Right lobe of liver (tissue), 4 donors: ENCODE results near the gene PTPRR.

Experiments
- CTCF ChIP-seq, 4 donors: fragments of 200-600 bp in 3 of 4; fragments of 450-650 bp in 1 of 4; IDR thresholded peaks; one replicate each; pipeline versions ENCODE4 v1.5.1 to v1.8.0; 2016 to 2022; ENCODE audit warnings: antibody characterized with exemption in 4 of 4, mild to moderate bottlenecking in 2 of 4
- POLR2A ChIP-seq: fragments of 450-650 bp; IDR thresholded peaks from one replicate; pipeline ENCODE4 v1.6.1; 2017; ENCODE audit warnings: antibody characterized with exemption, mild to moderate bottlenecking
- donor health status: DM: no; HTN: no; CAD: no.
- donor health status: DM: no; HTN: no; CAD: no.
- donor health status: DM: no; HTN: yes; CAD: no.

DNA sequence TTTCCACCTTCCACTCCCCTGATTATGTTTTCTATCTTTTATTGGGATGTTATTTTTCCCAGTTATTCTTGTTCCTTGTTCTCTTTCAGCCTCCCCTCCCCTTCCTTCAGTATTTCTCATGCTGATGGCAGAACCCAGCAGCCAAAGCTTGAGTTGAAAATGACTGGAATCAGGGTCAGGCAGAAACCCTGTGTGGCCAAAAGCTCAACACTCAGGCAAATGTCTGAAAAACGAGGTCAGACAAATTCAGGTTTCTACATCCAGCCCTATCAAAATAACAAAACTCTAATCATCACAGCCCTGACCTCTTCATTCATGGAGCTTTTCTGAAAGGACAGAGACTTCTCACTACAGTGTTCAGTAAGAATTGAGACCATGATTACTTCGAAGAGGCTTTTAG is 134.6 kb downstream of the PTPRR start:
- TF ChIP-seq POLR2A (no peak), CTCF (IDR thresholded peaks at IDR 0.05) (no peak)
